HT1080 (cell line): ENCODE measurements around the gene SMIM34. TPM values are rescaled to one million over a fixed set of nuclear protein-coding genes. Genes with fewer than 3 reads are reported as not detected.
"Not testable (repeated sequence)": the region's sequence is repeated elsewhere in the genome, so short reads cannot be mapped to it uniquely, and the experiment has no call there.

Experiments used
- DNase-seq: peaks from one replicate; pipeline ENCODE4 v3.0.0-alpha.2; 2015; ENCODE audit warnings: low read depth
- small RNA-seq: library from RNA; depleted of rRNA; stranded (forward); fragments of <200 nt; gene quantifications from one replicate; pipeline ENCODE3, GENCODE V24; 2014
- total RNA-seq: library from RNA; depleted of rRNA; stranded (reverse); fragments of >200 nt; shearing (Covaris generic); gene quantifications from 2 replicates; pipeline ENCODE4 v1.2.3, GENCODE V29; 2014; rRNA removed

Gene SMIM34
- total RNA-seq, 1 experiment from 2014 or later: not detected

DNA sequence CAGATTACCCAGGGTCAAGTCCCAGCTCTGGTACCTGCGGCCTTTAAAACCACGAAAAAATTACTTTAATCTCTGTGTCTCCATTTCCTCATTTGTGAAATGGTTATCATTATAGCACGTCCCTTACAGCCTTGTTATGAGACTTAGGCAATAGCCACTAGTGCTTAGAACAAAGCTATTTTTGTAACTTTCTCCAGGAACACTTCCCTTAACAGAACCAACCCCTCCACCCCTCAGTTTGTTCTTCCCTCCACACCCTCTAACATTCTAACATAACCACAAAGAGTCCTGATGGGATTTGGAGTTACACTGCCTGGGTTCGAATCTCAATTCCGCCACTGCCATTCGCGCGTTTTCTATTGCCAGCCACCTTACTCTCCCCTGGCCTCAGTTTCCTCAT is 49.3 kb downstream of the SMIM34 start:
- not testable (repeated sequence) for DNase-seq

- DNase-seq: no peak
Measured at GRCh38 chr21:34372321-34372720, 51.4 kb downstream of the SMIM34 start.

DNA sequence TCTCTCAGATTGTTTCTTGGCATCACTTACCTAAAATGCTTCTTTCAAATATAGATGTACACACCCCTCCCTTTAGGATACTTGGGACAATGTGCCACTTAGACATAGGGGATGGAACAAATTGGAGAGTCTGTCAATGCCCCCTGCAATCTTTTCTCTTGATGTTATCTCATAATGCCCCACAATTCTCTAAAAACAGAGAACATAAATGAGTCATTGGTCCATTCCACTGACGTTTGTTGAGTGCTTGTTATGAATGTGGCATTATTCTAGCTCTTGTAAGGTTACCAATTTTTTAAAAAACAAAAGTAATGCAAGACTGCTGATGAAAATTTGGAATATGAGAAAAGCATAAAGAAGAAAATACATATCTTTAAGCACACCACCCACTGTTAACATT is 54.0 kb downstream of the SMIM34 start:
- DNase-seq: no peak

Small RNA genes lying within 50 kb of the gene (small RNA-seq; reads per million reads assigned to genes)
- gene RF00614: not detected

Other genes with a start within 250 kb of the SMIM34 start
- gene KCNE2, start 59.9 kb downstream of the SMIM34 start, total RNA-seq: not detected in 2 replicates
- gene SMIM11, start 48.4 kb downstream of the SMIM34 start, total RNA-seq: 31.8 and 38.8 TPM in 2 replicates
- not detected in 2 replicates for gene KCNE1, start 88.3 kb upstream of the SMIM34 start, total RNA-seq
- gene RCAN1, start 191.2 kb upstream of the SMIM34 start, total RNA-seq: 16.6 and 16.8 TPM in 2 replicates
- not detected in 2 replicates for gene CLIC6, start 245.0 kb upstream of the SMIM34 start, total RNA-seq